ENCODE measurements around the gene KIF16B. TPM values are rescaled to one million over a fixed set of nuclear protein-coding genes. Genes with fewer than 3 reads are reported as not detected.

KIF16B gene
- total RNA-seq, 1 donor from 2014 or later: 9.4 TPM

GRCh38 chr20:16563066-16563806 lies 10.0 kb downstream of the KIF16B start:
- H3K27me3 Mint-ChIP-seq (ENCODE audit: low read depth): no peaks in the 10 kb centered on the region
- no peak for TF ChIP-seq CTCF (conservative IDR thresholded peaks at IDR 0.05)
- no peak overlapping the region for H3K27ac Mint-ChIP-seq (ENCODE audit: unreplicated experiment)
- no peaks in the 10 kb centered on the region for H3K36me3 Mint-ChIP-seq (ENCODE audit: low read depth)
- no peak overlapping the region for H3K4me3 Mint-ChIP-seq
- peaks cover 8% of the 10 kb centered on the region for H3K4me1 Mint-ChIP-seq
- no peak for DNase-seq (ENCODE audit: low read depth, low spot score)
- no peaks in the 10 kb centered on the region for H3K9me3 Mint-ChIP-seq

GRCh38 chr20:16562259-16562658 lies 11.0 kb downstream of the KIF16B start:
- no peak overlapping the region for H3K4me3 Mint-ChIP-seq
- H3K27me3 Mint-ChIP-seq (ENCODE audit: low read depth): no peaks in the 10 kb centered on the region
- H3K36me3 Mint-ChIP-seq (ENCODE audit: low read depth): no peaks in the 10 kb centered on the region
- TF ChIP-seq CTCF (conservative IDR thresholded peaks at IDR 0.05): no peak
- H3K27ac Mint-ChIP-seq (ENCODE audit: unreplicated experiment): no peak overlapping the region
- H3K9me3 Mint-ChIP-seq: no peaks in the 10 kb centered on the region
- H3K4me1 Mint-ChIP-seq: peaks cover 8% of the 10 kb centered on the region
- DNase-seq (ENCODE audit: low read depth, low spot score): no peak

GRCh38 chr20:16560661-16561060 lies 12.6 kb downstream of the KIF16B start:
- Mint-ChIP-seq H3K27me3 (ENCODE audit: low read depth) (no peaks in the 10 kb centered on the region), H3K27ac (ENCODE audit: unreplicated experiment) (no peak overlapping the region), H3K9me3 (no peaks in the 10 kb centered on the region), H3K36me3 (ENCODE audit: low read depth) (no peaks in the 10 kb centered on the region), H3K4me1 (peaks cover 8% of the 10 kb centered on the region), H3K4me3 (no peak overlapping the region)
- no peak for DNase-seq (ENCODE audit: low read depth, low spot score)
- TF ChIP-seq CTCF (conservative IDR thresholded peaks at IDR 0.05): no peak

GRCh38 chr20:16560216-16560615 lies 13.0 kb downstream of the KIF16B start:
- Mint-ChIP-seq H3K27me3 (ENCODE audit: low read depth) (no peaks in the 10 kb centered on the region), H3K36me3 (ENCODE audit: low read depth) (no peaks in the 10 kb centered on the region), H3K4me1 (peaks cover 8% of the 10 kb centered on the region), H3K27ac (ENCODE audit: unreplicated experiment) (no peak overlapping the region), H3K4me3 (no peak overlapping the region), H3K9me3 (no peaks in the 10 kb centered on the region)
- TF ChIP-seq CTCF (conservative IDR thresholded peaks at IDR 0.05): no peak
- no peak for DNase-seq (ENCODE audit: low read depth, low spot score)

GRCh38 chr20:16556301-16556700 lies 16.9 kb downstream of the KIF16B start:
- no peak for TF ChIP-seq CTCF (conservative IDR thresholded peaks at IDR 0.05)
- H3K27me3 Mint-ChIP-seq (ENCODE audit: low read depth): no peaks in the 10 kb centered on the region
- peaks cover 9% of the 10 kb centered on the region for H3K36me3 Mint-ChIP-seq (ENCODE audit: low read depth)
- no peak overlapping the region for H3K27ac Mint-ChIP-seq (ENCODE audit: unreplicated experiment)
- DNase-seq (ENCODE audit: low read depth, low spot score): no peak
- peaks cover 6% of the 10 kb centered on the region for H3K4me1 Mint-ChIP-seq
- peaks cover 4% of the 10 kb centered on the region for H3K9me3 Mint-ChIP-seq
- H3K4me3 Mint-ChIP-seq: no peak overlapping the region
